OCI-LY3 (cell line): ENCODE results near the gene PITPNM3.

Source experiments
- H2AFZ ChIP-seq: fragments of 200-600, 300-600 bp; shearing (Covaris generic); 2 replicates; pipeline ENCODE4 v1.6.0; 2014; ENCODE audit warnings: antibody characterized with exemption, low read depth, low read length
- H3K27ac ChIP-seq: fragments of 200-600, 300-600 bp; sonication (generic); 2 replicates; pipeline ENCODE4 v1.5.1; 2014; ENCODE audit warnings: mild to moderate bottlenecking, low read length, moderate library complexity, mixed read lengths
- H3K27me3 ChIP-seq: fragments of 200-600, 300-600 bp; sonication (generic); 2 replicates; pipeline ENCODE4 v1.6.1; 2014; ENCODE audit warnings: low read depth, low read length, mixed read lengths
- H3K36me3 ChIP-seq: fragments of 200-600, 300-600 bp; sonication (generic); replicated peaks from 2 replicates; pipeline ENCODE3; 2014; ENCODE audit warnings: low read depth, low read length, mixed read lengths
- H3K4me1 ChIP-seq: fragments of 300-600, 200-600 bp; sonication (generic); 2 replicates; pipeline ENCODE4 v1.6.1; 2014; ENCODE audit warnings: low read length, mixed read lengths
- H3K4me2 ChIP-seq: fragments of 200-600, 300-600 bp; sonication (generic); 2 replicates; pipeline ENCODE4 v1.6.1; 2014; ENCODE audit warnings: low read length, mixed read lengths
- H3K4me3 ChIP-seq: fragments of 300-600, 200-600 bp; sonication (generic); 2 replicates; pipeline ENCODE4 v1.5.1; 2014; ENCODE audit warnings: antibody characterized with exemption, mild to moderate bottlenecking, low read length, moderate library complexity
- H3K79me2 ChIP-seq: fragments of 300-600, 200-600 bp; shearing (Covaris generic); 2 replicates; pipeline ENCODE4 v1.6.1; 2014; ENCODE audit warnings: mild to moderate bottlenecking, low read length, mixed read lengths
- H3K9ac ChIP-seq: fragments of 300-600, 200-600 bp; shearing (Covaris generic); 2 replicates; pipeline ENCODE4 v1.6.0; 2014; ENCODE audit warnings: mild to moderate bottlenecking, low read length, moderate library complexity
- H3K9me3 ChIP-seq: fragments of 200-600, 300-600 bp; shearing (Covaris generic); 2 replicates; pipeline ENCODE4 v1.6.1; 2014; ENCODE audit warnings: low read length, mixed read lengths; ENCODE audit not compliant: insufficient read depth
- H4K20me1 ChIP-seq: fragments of 200-600, 300-600 bp; sonication (generic); 2 replicates; pipeline ENCODE4 v1.6.1; 2016; ENCODE audit warnings: low read length, mixed read lengths; ENCODE audit not compliant: insufficient read depth
- EZH2phosphoT487 ChIP-seq: fragments of 200-600 bp; shearing (Covaris generic); IDR thresholded peaks from 2 replicates; pipeline ENCODE4 v1.6.1; 2018; ENCODE audit warnings: antibody characterized with exemption, mixed run types, low read depth
- TF ChIP-seq, protein P1 (sequence below): fragments of 200-600, 300-600 bp; sonication (generic); IDR thresholded peaks from 2 replicates; pipeline ENCODE4 v1.5.1; 2014; ENCODE audit warnings: antibody characterized with exemption, low read length, low read depth

The PITPNM3 gene

DNA sequence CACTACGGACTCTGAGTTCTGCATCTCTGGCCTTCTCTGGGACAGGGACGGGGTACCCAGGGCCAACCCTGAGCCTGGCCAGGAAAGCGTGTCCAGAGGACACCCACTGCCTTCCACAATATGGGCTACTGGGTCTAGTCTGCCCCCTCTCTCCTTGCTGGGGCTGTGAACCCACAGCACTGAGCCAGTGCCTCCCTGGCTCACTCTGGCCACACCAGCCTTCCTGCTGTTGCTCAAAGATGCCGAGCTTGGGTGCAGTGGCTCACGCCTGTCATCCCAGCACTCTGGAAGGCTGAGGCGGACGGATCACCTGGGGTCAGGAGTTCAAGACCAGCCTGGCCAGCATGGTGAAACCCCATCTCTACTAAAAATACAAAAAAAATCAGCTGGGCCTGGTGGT, 24.8 kb downstream of the PITPNM3 start:
- no peaks in the 10 kb centered on the region for H3K27me3 ChIP-seq
- no peaks in the 10 kb centered on the region for H3K4me1 ChIP-seq
- no peak overlapping the region for H3K4me3 ChIP-seq
- H4K20me1 ChIP-seq = no peaks in the 10 kb centered on the region
- no peak overlapping the region for H3K27ac ChIP-seq
- no peaks in the 10 kb centered on the region for H3K9me3 ChIP-seq
- TF ChIP-seq, protein P1, sequence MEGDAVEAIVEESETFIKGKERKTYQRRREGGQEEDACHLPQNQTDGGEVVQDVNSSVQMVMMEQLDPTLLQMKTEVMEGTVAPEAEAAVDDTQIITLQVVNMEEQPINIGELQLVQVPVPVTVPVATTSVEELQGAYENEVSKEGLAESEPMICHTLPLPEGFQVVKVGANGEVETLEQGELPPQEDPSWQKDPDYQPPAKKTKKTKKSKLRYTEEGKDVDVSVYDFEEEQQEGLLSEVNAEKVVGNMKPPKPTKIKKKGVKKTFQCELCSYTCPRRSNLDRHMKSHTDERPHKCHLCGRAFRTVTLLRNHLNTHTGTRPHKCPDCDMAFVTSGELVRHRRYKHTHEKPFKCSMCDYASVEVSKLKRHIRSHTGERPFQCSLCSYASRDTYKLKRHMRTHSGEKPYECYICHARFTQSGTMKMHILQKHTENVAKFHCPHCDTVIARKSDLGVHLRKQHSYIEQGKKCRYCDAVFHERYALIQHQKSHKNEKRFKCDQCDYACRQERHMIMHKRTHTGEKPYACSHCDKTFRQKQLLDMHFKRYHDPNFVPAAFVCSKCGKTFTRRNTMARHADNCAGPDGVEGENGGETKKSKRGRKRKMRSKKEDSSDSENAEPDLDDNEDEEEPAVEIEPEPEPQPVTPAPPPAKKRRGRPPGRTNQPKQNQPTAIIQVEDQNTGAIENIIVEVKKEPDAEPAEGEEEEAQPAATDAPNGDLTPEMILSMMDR = no peak
- TF ChIP-seq EZH2phosphoT487 = no peak
- no peak overlapping the region for H3K4me2 ChIP-seq
- no peaks in the 10 kb centered on the region for H3K36me3 ChIP-seq
- no peak overlapping the region for H3K9ac ChIP-seq
- H3K79me2 ChIP-seq = no peaks in the 10 kb centered on the region
- no peak overlapping the region for H2AFZ ChIP-seq

DNA sequence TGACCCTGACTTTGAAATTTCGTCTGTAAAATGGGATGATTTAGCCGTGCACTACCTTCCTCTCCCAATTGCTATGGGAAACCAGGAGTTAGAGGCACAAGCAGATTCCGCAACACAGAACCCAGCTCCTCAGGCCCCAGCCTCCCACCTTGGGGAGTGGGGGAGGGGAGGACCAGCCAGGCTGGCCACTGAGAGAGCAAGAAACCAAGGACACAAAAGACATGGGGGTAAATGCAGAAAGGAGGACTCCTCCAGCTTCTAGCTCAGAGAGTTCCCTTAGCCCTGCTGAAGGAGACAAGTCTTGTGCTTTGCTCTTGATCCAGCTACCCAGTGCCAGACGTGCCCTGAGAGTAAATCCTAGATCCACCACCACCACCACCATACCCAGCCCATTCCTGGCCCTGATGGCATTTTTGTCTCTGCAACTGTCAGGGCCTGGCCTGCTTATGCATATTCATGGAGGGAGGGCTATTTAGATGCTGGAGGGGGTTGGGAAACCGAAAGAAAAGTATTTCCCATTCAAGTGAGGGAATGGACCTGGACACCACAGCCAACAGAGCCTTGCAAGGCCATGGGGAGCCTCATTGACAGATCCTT, 25.9 kb downstream of the PITPNM3 start:
- Histone ChIP-seq H3K4me2 (no peak overlapping the region), H2AFZ (no peak overlapping the region), H3K36me3 (no peaks in the 10 kb centered on the region), H3K27ac (no peak overlapping the region), H3K27me3 (no peaks in the 10 kb centered on the region), H3K79me2 (no peaks in the 10 kb centered on the region), H3K4me1 (no peaks in the 10 kb centered on the region), H3K9me3 (no peaks in the 10 kb centered on the region), H4K20me1 (no peaks in the 10 kb centered on the region), H3K9ac (no peak overlapping the region), H3K4me3 (no peak overlapping the region)
- TF ChIP-seq, protein P1 = no peak
- no peak for TF ChIP-seq EZH2phosphoT487

DNA sequence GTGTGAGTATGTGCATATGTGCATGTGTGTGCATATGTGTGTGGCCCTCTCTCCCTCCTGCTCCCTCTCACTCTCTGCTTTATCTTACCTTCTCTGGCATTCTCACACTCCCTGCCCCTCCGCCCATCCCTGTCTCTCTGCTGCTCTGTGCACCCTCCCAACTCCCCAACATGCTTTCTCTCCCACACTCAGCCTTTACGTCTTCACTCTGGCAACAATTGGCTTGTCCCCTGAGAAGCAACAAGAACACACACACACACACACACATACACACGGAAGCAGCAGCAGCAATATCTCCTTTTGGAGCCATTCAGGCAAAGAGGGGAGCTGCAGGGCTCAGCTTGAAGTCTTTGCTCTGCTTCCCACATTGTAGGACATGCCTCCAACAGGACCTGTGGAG, 27.8 kb downstream of the PITPNM3 start:
- Histone ChIP-seq H3K4me1 (no peaks in the 10 kb centered on the region), H3K9ac (no peak overlapping the region), H4K20me1 (no peaks in the 10 kb centered on the region), H3K79me2 (no peaks in the 10 kb centered on the region), H2AFZ (no peak overlapping the region), H3K9me3 (no peaks in the 10 kb centered on the region), H3K36me3 (no peaks in the 10 kb centered on the region), H3K4me2 (no peak overlapping the region), H3K27me3 (no peaks in the 10 kb centered on the region), H3K27ac (no peak overlapping the region), H3K4me3 (no peak overlapping the region)
- TF ChIP-seq EZH2phosphoT487 = no peak
- TF ChIP-seq, protein P1 = no peak

DNA sequence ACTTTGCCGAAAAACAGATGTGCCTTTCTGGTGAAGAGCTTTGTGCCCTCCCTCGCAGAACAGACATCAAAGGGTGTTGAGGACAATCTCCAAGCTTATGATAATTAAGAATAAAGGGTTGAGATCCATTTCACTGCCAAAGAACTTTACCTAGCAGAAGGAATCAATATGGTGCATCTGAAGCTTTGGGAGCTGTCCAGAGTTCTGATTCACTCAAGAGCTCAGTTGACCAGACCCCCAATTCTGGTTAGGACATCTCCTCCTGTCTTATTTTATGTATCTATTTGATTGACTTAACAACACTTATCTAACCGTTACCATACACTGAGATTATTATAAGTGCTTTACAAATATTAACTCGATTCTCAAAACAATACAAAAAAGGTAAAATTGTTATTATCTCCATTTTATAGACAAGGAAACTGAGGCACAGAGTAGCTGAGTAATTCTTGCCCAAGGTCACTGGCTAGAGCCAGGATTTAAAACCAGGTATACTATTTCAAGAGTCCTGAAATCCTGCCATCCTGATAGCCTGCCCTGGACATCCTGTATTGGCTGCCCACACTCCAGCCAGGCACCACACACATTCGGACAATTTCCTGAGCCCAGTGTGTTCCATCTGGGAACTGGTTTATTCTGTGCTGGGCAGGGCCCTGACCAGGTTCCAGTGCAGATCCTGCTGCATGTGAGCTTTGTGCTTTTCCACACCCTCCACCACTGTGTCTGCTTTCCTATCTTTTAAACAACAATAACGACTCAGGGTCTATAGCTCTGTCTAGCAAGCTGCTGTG, 29.8 kb downstream of the PITPNM3 start:
- TF ChIP-seq, protein P1 = no peak
- TF ChIP-seq EZH2phosphoT487 = no peak
- Histone ChIP-seq H3K79me2 (no peaks in the 10 kb centered on the region), H3K9ac (no peak overlapping the region), H4K20me1 (no peaks in the 10 kb centered on the region), H3K27ac (no peak overlapping the region), H3K4me3 (no peak overlapping the region), H3K9me3 (no peaks in the 10 kb centered on the region), H3K4me2 (no peak overlapping the region), H3K36me3 (no peaks in the 10 kb centered on the region), H2AFZ (no peak overlapping the region), H3K27me3 (no peaks in the 10 kb centered on the region), H3K4me1 (no peaks in the 10 kb centered on the region)
